Head of caudate nucleus (tissue), 42 donors: ENCODE measurements around the gene PDE1C.
"Not testable (repeated sequence)": the region's sequence is repeated elsewhere in the genome, so short reads cannot be mapped to it uniquely, and the experiment has no call there.

Source experiments
- DNase-seq, 42 donors: peaks; one replicate each; pipeline versions ENCODE4 v3.0.0 to v3.0.0-alpha.2; 2020 to 2021; ENCODE audit warnings: mixed read lengths in 7 of 42
- intact Hi-C: fragments of 100-400 bp; cut with DNase I; formaldehyde crosslinking; loops from one replicate; pipeline ENCODE4 v1.15.0; 2022

Gene PDE1C

DNA sequence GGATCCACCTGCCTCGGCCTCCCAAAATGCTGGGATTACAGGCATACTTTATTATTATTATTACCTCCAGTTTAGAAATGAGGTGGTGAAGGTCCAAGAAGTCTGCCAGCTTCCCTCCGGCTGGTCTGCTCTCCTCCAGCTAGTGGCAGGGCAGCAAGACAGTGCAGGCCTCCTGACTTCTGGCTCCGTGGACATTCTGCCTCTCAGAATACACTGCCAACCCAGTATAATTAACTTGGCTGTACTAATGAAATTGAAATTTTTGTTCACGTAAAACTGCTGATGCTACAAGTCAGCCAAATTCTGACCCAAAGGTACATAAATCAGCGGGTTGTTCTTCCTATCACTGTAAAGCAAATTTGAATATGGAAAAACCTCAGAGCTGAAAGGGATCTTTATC, 7.6 kb upstream of the PDE1C start:
- intact Hi-C loops, result no loop called here

DNA sequence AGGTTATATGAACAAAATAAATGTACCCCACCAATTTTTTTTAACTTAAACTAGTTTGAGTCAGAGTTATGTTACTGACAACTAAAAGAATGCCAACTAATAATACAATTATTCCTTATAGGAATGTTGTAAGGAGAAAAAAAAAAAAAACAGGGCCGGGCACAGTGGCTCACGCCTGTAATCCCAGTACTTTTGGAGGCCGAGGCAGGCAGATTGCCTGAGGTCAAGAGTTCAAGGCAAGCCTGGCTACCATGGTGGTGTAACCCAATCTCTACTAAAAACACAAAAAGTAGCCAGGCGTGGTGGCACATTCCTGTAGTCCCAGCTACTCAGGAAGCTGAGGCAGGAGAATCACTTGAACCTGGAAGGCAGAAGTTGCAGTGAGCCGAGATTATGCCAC, 6.6 kb upstream of the PDE1C start:
- intact Hi-C loops, DNase-seq: not testable (repeated sequence)

More for the DNA sequence above, 7.6 kb upstream of the PDE1C start:
- DNase-seq, result peak in 1 of 42 donors; percentile 22

DNA sequence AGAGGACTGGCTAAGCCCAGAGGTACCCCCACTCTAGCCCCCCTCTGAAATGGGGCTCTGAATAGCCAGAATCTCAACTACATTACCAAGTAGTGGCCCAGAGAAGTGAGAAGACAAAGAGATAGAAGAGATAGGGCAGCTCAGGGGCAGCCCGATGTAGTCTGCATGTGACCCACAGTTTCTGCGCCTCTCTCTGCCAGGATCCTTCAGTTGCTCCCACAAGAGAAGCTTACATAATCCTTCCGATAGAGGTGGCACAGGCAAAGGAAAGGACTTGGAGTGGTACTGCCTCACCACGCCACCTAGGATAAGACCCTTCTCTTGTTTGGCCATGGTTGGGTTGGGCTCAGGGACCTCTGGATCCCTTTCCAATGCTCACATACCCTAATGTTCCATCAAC, 5.4 kb upstream of the PDE1C start:
- intact Hi-C loops, result no loop called here
- DNase-seq, result peak in 17 of 42 donors; percentile 32 to 74 (median 57)

DNA sequence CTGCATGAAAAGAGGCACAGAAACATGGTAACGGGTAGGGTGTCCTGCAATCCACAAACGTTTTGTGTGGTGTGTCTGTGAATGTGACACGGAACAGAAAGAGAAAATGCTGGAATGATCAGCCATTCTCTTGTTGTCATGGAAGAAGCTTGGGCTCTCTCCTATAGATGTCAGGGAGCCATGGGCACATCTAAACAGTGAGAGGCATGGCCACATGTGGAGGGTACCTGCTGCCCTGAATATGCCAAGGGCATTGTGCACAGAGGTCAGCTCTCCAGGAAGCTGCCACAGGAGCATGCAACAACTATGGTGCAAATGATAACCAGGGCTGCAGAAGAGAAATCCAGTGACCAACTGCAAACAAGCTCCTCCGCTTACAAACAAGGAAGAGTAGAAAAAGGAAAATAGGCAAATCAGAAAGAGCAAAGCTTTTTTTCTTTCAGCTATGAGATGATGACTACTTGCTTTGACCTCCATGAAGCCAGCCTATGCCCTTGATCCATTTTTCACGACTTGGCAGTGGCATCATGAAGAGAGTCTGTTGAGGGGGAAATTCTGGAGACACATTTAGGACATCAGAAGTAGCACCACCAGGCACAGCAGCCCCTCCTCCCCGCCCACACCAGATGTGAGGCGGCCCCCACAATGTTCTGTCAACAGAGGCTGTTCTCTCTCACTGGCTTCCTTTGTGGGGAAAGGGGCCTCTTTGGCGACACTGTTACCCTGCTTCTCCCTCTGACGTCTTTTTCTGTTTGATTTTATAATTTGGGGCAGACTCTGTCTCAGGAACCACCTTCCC, 4.8 kb upstream of the PDE1C start:
- DNase-seq, result peak; percentile 62 to 93 (median 84)
- intact Hi-C loops, result no loop called here

DNA sequence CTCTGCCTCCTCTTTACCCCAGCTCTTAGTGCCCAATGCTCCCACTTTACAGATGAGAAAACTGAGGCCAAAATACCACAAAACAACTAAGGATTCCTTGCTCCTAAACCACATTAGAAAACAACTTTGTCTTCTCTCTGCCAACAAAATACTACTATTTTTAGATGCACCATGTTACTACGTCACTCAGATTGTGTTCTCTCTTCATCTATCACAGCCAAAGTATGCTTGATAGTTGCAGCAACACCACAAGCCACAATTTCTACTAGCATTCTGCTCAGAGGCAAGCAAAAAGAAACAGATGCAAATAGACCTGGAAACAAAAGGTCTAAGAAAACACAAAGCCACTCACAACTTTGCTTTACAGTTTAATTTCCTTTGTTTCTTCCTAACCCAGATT, 3.3 kb upstream of the PDE1C start:
- intact Hi-C loops, result no loop called here
- DNase-seq, result no peak

DNA sequence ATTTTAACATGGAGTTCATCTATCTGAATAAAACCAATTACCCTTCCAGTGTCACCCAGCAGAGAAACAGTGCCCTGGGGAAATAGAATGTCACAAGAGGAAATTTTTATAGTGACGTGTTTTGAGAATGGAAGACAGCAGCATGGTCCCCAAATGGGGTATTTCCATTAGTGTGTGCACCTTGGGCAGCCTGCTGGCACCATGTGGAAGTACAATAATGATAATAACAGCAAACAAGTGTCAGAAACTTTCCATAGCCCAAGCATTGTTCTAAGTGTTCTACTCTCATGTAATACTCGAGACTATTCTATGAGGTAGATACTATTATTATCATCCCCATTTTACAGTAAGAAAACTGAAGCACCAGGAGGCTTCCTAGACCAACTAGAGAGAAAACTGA, 2.2 kb upstream of the PDE1C start:
- intact Hi-C loops, result no loop called here

DNA sequence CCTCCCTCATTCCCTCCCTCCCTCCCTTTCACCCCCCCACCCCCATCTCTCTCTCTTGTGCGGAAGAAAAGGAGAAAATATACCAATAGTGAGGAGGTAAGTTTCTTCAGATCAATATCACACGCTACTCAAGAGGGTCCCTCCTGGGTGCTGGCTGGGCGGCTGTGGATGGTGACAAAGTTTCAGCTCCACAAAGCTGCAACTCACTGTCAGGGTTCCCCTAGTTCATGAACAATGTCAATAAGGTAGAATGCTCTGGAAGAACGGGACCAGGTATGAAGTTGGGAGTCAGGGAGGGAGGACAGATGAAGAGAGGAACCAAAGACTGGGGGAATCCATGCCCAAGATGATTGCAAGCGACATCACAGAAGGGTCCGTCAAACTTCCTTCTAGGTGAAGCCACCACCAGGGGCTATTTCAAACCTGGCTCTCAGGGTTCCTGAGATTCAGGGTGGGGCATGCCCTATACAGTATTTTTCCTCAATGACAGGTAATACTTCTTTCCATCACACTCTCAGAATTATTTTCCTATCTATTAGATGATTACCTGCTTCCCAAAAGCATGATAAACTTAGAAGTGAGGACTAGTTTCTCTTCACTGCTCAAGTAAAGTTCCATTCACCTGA, 1.4 kb upstream of the PDE1C start:
- intact Hi-C loops, result no loop called here
- DNase-seq, result no peak

More for the DNA sequence above, 2.2 kb upstream of the PDE1C start:
- peak in 1 of 42 donors; percentile 51 for DNase-seq

DNA sequence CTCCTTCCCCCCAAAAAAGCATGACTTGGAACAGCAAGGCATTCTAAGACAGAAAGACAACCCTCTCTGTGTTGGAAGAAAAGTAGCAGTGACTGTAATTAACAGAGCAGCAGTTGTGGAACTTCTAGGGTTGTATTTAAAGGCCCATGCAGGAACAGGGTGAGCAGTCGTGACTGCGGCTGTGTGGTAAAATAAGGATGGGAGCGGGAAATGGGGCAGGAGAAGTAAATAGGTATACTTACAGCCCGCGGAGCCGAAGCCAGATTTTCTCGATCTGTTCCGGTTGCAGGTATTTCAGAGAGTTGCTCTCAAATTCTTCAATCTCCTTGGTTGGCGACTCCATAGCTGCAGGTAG, 179 bp downstream of the PDE1C start:
- no peak for DNase-seq
- intact Hi-C loops, result no loop called here

DNA sequence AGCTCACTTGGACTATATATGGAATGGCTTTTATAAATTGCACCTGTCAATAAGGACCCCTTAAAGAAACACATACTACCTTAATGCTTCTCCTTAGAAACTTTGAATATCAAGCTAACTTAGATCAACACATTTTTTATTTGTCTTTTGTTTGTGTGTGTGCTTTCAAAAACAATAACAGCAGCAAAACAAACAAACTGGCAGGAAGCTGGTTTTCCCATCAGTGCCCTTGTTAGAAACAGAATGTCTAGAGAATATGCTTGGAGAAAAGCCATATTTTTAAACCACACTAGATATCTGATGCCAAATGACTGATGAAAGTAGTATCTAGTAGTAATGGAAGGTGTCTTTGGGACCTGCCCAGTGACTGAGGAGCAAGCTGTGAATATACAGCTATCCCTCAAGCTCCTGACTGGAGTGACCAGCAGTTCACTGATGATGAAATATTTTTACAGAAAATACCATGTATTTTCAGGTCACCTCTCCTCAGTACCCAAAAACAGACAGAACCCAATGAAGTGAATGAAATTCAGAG, 1.0 kb downstream of the PDE1C start:
- DNase-seq, result no peak
- intact Hi-C loops, result loop anchor here (10.0 kb wide), 2 partner anchors 136 to 284 kb away; no protein-coding TSS in a partner anchor

DNA sequence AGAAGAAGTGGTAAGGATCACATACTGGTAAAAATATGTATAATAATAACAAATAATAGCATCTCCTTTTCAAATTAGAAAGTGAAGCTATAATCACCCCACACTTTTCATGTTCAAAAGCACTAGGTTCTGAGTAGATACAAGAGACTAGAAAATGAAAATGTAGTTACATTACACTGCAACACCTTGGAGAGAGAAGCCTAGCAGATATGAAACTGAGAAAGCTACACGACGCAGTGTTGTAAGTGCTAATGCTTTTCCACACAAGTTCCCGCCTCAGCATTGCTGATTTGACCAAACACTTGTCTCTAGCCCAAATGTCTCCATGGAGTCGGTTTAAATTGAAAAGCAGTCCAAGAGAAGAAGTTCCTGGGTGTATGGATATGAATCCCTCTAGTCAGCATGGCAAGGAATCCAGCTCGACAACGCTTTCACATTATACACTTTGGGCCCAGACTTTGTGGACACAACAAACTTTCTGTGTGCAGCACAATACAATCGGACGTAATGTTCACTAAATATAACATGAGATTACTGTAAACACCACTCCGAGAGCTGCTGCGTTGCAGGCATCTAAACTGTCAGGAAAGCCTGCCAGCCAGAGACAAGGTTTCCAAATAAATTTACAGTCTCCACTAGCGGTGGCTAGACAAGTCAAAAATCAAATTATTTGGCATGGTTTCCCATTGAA, 1.7 kb downstream of the PDE1C start:
- peak in 2 of 42 donors; percentile 23 to 51 for DNase-seq

DNA sequence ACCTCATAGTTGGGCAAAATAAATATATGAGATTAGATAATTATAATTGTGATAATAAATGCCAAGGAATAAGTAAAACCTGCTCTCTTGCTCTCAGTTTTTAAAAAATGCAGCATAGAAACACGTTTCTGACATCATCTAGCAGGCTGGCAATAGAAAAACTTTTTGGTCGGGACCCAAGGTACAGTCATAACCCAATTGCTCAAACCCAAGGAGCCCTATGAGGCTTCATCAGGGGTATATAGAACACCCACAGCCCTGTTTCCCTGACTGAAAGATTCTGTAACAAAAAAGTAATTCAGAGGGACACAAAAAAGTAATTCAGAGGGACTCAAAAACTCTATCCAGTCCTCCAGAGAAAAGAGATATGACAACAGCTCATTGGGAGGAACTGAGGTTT, 3.8 kb downstream of the PDE1C start:
- intact Hi-C loops, result loop anchor here (10.0 kb wide), 2 partner anchors 138 to 282 kb away; no protein-coding TSS in a partner anchor
- no peak for DNase-seq

More for the DNA sequence above, 1.7 kb downstream of the PDE1C start:
- intact Hi-C loops, result loop anchor here (10.0 kb wide), 2 partner anchors 136 to 284 kb away; no protein-coding TSS in a partner anchor

DNA sequence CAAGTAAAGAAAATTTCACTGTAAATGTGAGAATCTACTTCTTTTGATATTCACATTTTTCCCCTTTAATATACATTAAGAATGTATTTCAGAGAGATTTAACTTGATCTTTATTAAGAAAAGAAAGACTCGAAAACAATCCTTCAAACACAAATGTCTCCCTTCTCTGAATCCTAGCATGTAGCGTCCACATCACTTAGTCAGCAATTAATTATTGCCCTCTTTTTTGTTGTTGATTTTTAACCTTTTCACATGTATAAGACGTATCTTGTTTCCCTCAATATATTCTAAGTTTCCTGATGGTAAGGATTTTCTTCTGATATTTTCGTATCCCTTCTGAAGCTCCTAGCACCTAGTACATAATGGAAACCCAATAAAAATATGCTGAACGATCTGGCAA, 6.6 kb downstream of the PDE1C start:
- intact Hi-C loops, result loop anchor here (10.0 kb wide), 2 partner anchors 141 to 279 kb away; no protein-coding TSS in a partner anchor
- DNase-seq, result no peak

DNA sequence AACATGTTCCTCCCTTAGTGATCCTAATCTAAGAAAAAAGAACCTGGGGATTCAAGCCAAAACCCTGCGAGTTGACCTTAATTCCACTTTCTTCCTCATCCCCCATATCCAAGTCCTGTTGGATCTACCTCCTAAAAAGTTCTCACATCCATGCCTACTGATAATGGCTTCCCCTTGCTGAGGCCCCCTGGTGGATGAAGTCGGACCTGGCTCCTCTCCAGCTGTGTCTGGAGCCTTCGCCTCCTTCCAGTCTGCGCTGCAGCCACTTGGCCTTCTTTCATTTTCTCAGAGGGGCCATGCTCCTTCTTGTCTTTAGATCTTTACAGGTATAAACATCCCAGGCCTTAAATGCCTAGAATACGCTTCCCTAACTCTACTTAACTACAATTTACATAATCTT, 8.1 kb downstream of the PDE1C start:
- peak in 36 of 42 donors; percentile 38 to 92 (median 72) for DNase-seq
- intact Hi-C loops, result loop anchor here (10.0 kb wide), 2 partner anchors 143 to 277 kb away; no protein-coding TSS in a partner anchor

DNA sequence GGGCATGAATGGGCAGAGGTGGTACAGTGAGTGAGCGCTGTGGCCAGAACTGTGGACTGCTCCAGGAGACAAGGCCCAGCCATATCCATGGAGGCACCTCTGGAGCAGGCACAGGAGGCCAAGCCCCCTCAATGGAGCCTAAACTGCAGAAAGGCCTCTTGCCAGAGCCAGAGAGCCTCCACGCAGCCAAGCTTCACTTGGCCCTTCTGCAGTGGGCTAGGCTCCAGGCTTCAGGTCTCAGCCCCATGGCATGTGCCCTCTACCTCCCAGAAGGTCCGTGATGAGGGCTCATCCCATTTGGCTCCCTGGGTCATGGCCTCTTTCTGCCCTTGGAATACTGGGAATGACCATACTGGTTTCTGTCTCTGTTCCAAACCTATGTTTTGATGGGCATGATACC, 8.9 kb downstream of the PDE1C start:
- no peak for DNase-seq
- intact Hi-C loops, result loop anchor here (10.0 kb wide), 2 partner anchors 143 to 277 kb away; no protein-coding TSS in a partner anchor

DNA sequence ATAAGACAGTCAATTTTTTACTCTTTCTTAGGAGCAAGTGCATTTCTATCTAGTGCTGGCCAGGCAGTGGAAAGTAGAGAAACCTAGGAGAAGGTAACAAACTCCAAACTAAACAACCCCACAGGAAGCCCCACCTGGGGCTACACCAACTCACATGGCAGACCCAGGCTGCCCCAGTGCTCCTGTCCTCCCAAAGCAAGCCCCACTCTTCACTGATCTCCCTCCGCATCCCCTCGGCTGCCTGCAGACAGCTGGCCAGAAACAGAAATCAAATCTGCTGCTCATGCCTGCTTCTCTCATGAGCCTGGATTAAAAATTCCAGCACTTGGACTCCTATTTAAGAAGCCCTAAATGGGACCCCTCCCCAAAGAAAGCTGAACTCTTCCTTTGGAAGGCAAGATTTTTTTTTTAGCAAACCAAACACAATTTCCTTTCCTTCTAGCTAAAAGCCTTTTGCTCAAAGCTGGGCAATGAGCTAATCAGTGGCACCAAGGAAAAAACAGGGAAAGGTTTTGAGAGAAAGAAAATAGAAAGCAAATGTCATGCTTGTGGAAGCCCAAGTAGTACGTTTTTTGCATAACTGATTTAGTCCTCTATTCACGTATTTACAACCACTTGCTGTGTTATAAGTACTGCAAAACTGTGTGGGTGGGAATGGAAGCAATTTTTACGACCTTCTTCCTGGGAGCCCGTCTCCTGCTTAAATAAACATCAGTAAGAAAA, 10.8 kb downstream of the PDE1C start:
- intact Hi-C loops, result loop anchor here (10.0 kb wide), 2 partner anchors 145 to 275 kb away; no protein-coding TSS in a partner anchor
- peak in 1 of 42 donors; percentile 54 for DNase-seq

DNA sequence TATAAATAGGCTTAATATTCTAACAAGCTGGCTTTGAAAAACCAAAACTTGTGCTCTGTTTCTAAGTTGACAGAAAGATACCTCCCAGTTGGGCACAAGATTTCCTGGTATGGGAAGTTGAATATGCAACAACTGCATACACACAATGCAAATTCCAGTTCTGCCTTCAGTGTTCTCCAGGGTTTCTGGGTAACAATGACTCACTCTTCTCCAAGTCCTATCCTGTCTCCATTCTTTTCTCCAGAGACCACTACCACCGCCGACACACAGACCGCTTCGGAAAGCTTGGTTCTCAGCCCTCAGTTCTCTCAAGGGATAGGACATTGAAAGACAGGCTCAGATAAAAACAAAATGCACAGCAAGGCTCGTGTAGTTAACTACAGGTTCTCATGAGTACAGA, 12.2 kb downstream of the PDE1C start:
- intact Hi-C loops, result no loop called here
- no peak for DNase-seq

DNA sequence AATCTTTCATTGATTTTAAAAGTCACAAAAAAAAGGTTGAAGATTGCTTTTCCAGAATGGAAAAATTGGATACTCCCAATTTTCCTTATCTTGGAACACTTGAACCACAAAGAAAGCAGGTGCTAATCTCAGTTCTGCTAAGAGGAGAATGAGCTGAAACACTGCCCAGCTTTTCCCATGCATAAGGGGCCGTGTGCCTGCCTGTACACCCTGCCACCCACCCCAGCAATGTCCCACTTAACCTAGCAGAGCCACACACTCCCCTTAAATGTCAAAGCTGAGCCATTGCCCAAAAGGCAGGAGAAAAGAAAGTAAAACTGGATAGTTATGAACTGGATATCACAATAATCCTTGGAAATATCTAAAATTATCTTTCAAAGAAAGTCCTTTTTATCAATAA, 13.4 kb downstream of the PDE1C start:
- no peak for DNase-seq
- intact Hi-C loops, result no loop called here

DNA sequence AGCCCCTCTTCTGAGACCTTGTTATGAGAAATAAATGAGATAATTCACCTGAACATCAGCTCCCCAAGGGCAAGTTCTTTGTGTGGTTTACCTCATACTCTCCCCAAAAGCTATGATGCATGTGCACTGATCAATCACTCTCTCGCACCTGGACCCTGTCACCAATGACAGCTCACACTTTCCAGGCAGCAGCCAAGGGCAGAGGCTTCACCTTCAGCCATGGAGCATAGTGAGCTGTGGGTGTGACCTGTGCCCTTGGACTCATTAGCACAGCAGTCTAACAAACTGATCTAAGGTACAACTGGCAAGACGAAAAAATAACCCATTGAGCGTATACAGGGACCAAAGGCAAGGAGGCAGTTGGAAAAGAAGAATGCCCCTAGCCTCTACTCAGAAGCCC, 17.0 kb downstream of the PDE1C start:
- no peak for DNase-seq
- intact Hi-C loops, result no loop called here

DNA sequence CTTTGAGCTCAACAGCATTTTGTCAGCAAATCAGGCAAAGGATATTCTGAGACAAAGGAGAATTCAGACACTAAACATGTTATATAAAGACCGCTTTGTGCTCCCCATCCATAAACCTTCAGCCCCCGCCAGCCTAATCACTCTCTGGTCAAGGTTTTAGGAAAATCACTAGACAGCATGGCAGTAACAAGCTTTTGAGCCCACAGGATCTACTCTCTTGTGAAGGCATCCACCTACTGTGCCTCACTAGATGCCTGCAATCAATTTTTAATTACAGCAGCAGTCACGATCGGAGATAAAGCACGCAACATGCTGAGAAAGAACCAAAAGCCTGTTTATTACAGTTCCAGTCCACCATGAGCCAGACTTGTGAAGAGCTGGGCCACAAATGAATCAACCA, 19.1 kb downstream of the PDE1C start:
- intact Hi-C loops, result no loop called here
- peak in 17 of 42 donors; percentile 23 to 79 (median 42) for DNase-seq
